Hepatocyte (in vitro differentiated cells): ENCODE measurements around the gene GMCL1. TPM values are rescaled to one million over a fixed set of nuclear protein-coding genes. Genes with fewer than 3 reads are reported as not detected.
"Not testable (repeated sequence)": the region's sequence is repeated elsewhere in the genome, so short reads cannot be mapped to it uniquely, and the experiment has no call there.

ENCODE experiments used
- DNase-seq: peaks from one replicate; pipeline ENCODE4 v3.0.0-alpha.2; 2016; ENCODE audit warnings: low spot score
- H2AFZ ChIP-seq: fragments of 200-600 bp; sonication (generic); 2 replicates; pipeline ENCODE4 v1.6.0; 2016; ENCODE audit warnings: antibody characterized with exemption, mild to moderate bottlenecking
- H3K27ac ChIP-seq: fragments of 200-600 bp; sonication (generic); 2 replicates; pipeline ENCODE4 v1.5.1; 2016; ENCODE audit warnings: mild to moderate bottlenecking
- H3K27me3 ChIP-seq: fragments of 200-600 bp; sonication (generic); 2 replicates; pipeline ENCODE4 v1.6.1; 2016
- H3K36me3 ChIP-seq: fragments of 200-600 bp; sonication (generic); replicated peaks from 2 replicates; pipeline ENCODE4 v1.5.1; 2016; ENCODE audit warnings: low read depth; ENCODE audit not compliant: insufficient read depth
- H3K4me1 ChIP-seq: fragments of 200-600 bp; sonication (generic); 2 replicates; pipeline ENCODE4 v1.5.1; 2016; ENCODE audit warnings: mild to moderate bottlenecking, moderate library complexity; ENCODE audit not compliant: insufficient read depth
- H3K4me2 ChIP-seq: fragments of 200-600 bp; sonication (generic); 2 replicates; pipeline ENCODE4 v1.6.0; 2016
- H3K4me3 ChIP-seq: fragments of 200-600 bp; sonication (generic); 2 replicates; pipeline ENCODE4 v1.5.1; 2016; ENCODE audit warnings: mild to moderate bottlenecking
- H3K79me2 ChIP-seq: fragments of 200-600 bp; sonication (generic); 2 replicates; pipeline ENCODE4 v1.6.0; 2017; ENCODE audit warnings: mild to moderate bottlenecking
- H3K9me2 ChIP-seq: fragments of 200-600 bp; sonication (generic); replicated peaks from 2 replicates; pipeline ENCODE4 v1.6.0; 2017; ENCODE audit warnings: mild to moderate bottlenecking; ENCODE audit not compliant: insufficient read depth
- H3K9me3 ChIP-seq: fragments of 200-600 bp; sonication (generic); 2 replicates; pipeline ENCODE4 v1.5.1; 2016; ENCODE audit warnings: low read depth, mild to moderate bottlenecking
- H4K20me1 ChIP-seq: fragments of 200-600 bp; sonication (generic); 2 replicates; pipeline ENCODE4 v1.6.0; 2016; ENCODE audit warnings: mild to moderate bottlenecking; ENCODE audit not compliant: insufficient read depth, poor library complexity, severe bottlenecking
- CTCF ChIP-seq: fragments of 200-600 bp; sonication (generic); IDR thresholded peaks from 2 replicates; pipeline ENCODE4 v1.5.1; 2016; ENCODE audit warnings: antibody characterized with exemption, mild to moderate bottlenecking; ENCODE audit not compliant: poor library complexity
- EZH2 ChIP-seq: fragments of 200-600 bp; sonication (generic); IDR thresholded peaks from 2 replicates; pipeline ENCODE4 v1.6.1; 2016; ENCODE audit warnings: antibody characterized with exemption, mild to moderate bottlenecking, borderline replicate concordance
- EZH2phosphoT487 ChIP-seq: fragments of 200-600 bp; sonication (generic); IDR thresholded peaks from one replicate; pipeline ENCODE4 v1.6.1; 2018; ENCODE audit warnings: antibody characterized with exemption, mild to moderate bottlenecking, low read depth, moderate library complexity; ENCODE audit not compliant: unreplicated experiment, severe bottlenecking
- WGBS: methylation state at CpG from one replicate; pipeline ENCODE4 v1.1.6; 2016; ENCODE audit warnings: low lambda C conversion rate; ENCODE audit errors: missing lambda C conversion rate; 5-methylcytosine and 5-hydroxymethylcytosine counted together
- polyA plus RNA-seq: library from polyadenylated mRNA; unstranded; fragments of >200 nt; fragmentation: Nextera tagmentation; extraction: Ambion mirVana; gene quantifications from 2 replicates; pipeline ENCODE4 v1.2.1, GENCODE V29; 2016
- total RNA-seq: library from RNA; depleted of rRNA; stranded (reverse); fragments of >200 nt; gene quantifications from 2 replicates; pipeline ENCODE4 v1.2.3, GENCODE V29; 2014

The GMCL1 gene
- total and polyA plus RNA-seq, 2 experiments from 2014 or later = 18.1 to 18.8 TPM

GRCh38 chr2:69830045-69830905 is 815 bp downstream of the GMCL1 start:
- Histone ChIP-seq H3K4me2 (peak overlapping the region; percentile 83), H3K9me3 (no peaks in the 10 kb centered on the region), H4K20me1 (no peaks in the 10 kb centered on the region), H3K4me3 (peak overlapping the region; percentile 78), H3K9me2 (no peaks in the 10 kb centered on the region), H2AFZ (peak overlapping the region; percentile 65), H3K79me2 (peaks cover 56% of the 10 kb centered on the region), H3K4me1 (peaks cover 15% of the 10 kb centered on the region), H3K36me3 (no peaks in the 10 kb centered on the region), H3K27ac (peak overlapping the region; percentile 68), H3K27me3 (no peaks in the 10 kb centered on the region)
- TF ChIP-seq EZH2 = no peak
- TF ChIP-seq EZH2phosphoT487 = no peak
- TF ChIP-seq CTCF = no peak
- WGBS = 2% methylated on average over 43 of the region's 45 CpGs
- DNase-seq = peak; percentile 60

- H3K36me3 ChIP-seq, H4K20me1 ChIP-seq, H3K9me3 ChIP-seq, DNase-seq, H2AFZ ChIP-seq, H3K9me2 ChIP-seq, H3K27me3 ChIP-seq: not testable (repeated sequence)
- 78% methylated on average over 13 of the region's 13 CpGs for WGBS
- Histone ChIP-seq H3K4me3 (peak overlapping the region; percentile 78), H3K4me1 (peaks cover 15% of the 10 kb centered on the region), H3K27ac (peak overlapping the region; percentile 68), H3K79me2 (peaks cover 61% of the 10 kb centered on the region), H3K4me2 (peak overlapping the region; percentile 83)
Measured at GRCh38 chr2:69830906-69831241, 1.4 kb downstream of the GMCL1 start.

GRCh38 chr2:69831354-69831905 is 2.0 kb downstream of the GMCL1 start:
- H3K4me2 ChIP-seq = peak overlapping the region; percentile 83
- H3K4me1 ChIP-seq = peaks cover 15% of the 10 kb centered on the region
- no peaks in the 10 kb centered on the region for H3K27me3 ChIP-seq
- H3K9me3 ChIP-seq = no peaks in the 10 kb centered on the region
- H3K79me2 ChIP-seq = peaks cover 66% of the 10 kb centered on the region
- no peak overlapping the region for H3K27ac ChIP-seq
- no peaks in the 10 kb centered on the region for H3K9me2 ChIP-seq
- no peaks in the 10 kb centered on the region for H3K36me3 ChIP-seq
- H4K20me1 ChIP-seq = no peaks in the 10 kb centered on the region
- H3K4me3 ChIP-seq = peak overlapping the region; percentile 78
- WGBS = 92% methylated on average over 6 of the region's 6 CpGs
- DNase-seq = no peak
- no peak overlapping the region for H2AFZ ChIP-seq
- TF ChIP-seq CTCF = no peak
- no peak for TF ChIP-seq EZH2
- TF ChIP-seq EZH2phosphoT487 = no peak

- Histone ChIP-seq H3K36me3 (no peaks in the 10 kb centered on the region), H3K9me2 (no peaks in the 10 kb centered on the region), H4K20me1 (no peaks in the 10 kb centered on the region), H3K79me2 (peaks cover 75% of the 10 kb centered on the region), H3K27me3 (no peaks in the 10 kb centered on the region), H3K9me3 (no peaks in the 10 kb centered on the region), H2AFZ (no peak overlapping the region), H3K4me1 (peaks cover 9% of the 10 kb centered on the region), H3K4me3 (no peak overlapping the region), H3K4me2 (peak overlapping the region; percentile 21), H3K27ac (peak overlapping the region; percentile 11)
- no peak for TF ChIP-seq EZH2
- WGBS = 63% methylated on average over 3 of the region's 3 CpGs
- DNase-seq = no peak
Measured at GRCh38 chr2:69833752-69834151, 4.3 kb downstream of the GMCL1 start.
